Cardiac septum (tissue), 1 donor: ENCODE data around the gene CNNM4. TPM values are rescaled to one million over a fixed set of nuclear protein-coding genes. Genes with fewer than 3 reads are reported as not detected.

Source experiments
- DNase-seq: peaks from one replicate; pipeline ENCODE4 v3.0.0-alpha.2; 2020; ENCODE audit warnings: low spot score
- intact Hi-C: fragments of 100-400 bp; cut with DNase I; formaldehyde crosslinking; loops from one replicate; pipeline ENCODE4 v1.14.0; 2022
- long read RNA-seq: library from polyadenylated mRNA; unstranded; transcript quantifications from one replicate; pipeline ENCODE4 v2.0.0, GENCODE V29; 2021
- total RNA-seq: library from RNA; stranded (reverse); fragmentation: NEBNext Ultra II Directional; extraction: Animal tissue kit (Norgen Biotek cat#: 25700); gene quantifications from one replicate; pipeline ENCODE4 v1.2.1, GENCODE V29; 2021
- donor health status: DM: no; HTN: no; CAD: no.

CNNM4 gene
- 36.8 TPM for total RNA-seq
- long read RNA-seq, partial matches to known transcripts = 22 of 35 reads
- long read RNA-seq, other reads (novel, unspliced or antisense) = 13 of 35 reads

DNA sequence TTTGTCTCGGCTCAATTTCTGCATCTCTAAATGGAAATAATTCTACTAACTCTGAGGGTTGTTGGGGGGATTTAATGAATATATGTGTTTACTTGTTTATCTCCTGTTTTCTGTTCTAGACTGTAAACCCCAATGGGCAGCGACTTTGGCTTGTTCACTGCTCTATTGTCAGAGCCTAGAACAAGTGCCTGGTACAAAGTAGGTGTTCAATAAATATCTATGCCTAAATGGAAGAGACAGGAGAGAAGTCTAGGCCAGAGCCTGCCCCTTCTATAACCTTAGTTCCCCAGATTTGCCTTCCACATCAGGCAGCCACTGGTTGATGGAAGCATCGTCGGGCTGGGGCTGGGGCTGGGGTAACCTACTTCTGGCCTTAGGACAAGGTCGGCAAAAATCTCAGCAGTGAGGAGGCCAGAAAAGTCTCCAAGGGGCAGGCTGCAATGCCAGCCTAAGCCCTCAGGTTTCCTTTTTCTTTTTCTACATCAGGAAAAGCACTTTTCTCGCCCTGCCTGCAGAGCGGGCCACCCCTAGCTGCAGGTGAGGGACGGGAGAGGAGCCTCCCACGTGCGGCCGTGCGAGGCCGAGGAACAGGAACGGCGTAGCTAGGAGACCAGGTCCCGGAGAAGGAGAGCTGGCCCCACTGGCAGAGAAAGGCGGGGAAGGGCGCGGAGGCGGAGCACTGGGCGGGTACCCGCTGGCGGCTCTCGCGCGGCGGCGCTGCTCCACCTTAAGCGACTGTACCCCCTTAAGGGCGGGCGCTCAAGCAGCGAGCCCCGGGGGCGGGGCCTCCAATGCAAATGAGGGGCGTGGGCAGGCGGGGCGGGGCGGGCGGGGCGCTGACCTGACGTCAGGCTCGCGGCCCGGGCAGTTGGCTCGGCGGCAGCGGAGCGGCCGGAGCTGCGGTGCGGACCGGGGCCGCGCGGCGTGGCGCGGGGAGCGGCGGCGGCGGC is at the start of gene CNNM4:
CNNM4 (plus strand) TSS at position 867 of the 950 bp plus-strand sequence. CDS start 98 bp downstream, outside the sequence.
- intact Hi-C loops = loop anchor here (1.0 to 5.0 kb wide), 4 partner anchors 20 to 208 kb away; partner anchors contain the start of genes ANKRD39, KANSL3 and LMAN2L
- peak; percentile 97 for DNase-seq

DNA sequence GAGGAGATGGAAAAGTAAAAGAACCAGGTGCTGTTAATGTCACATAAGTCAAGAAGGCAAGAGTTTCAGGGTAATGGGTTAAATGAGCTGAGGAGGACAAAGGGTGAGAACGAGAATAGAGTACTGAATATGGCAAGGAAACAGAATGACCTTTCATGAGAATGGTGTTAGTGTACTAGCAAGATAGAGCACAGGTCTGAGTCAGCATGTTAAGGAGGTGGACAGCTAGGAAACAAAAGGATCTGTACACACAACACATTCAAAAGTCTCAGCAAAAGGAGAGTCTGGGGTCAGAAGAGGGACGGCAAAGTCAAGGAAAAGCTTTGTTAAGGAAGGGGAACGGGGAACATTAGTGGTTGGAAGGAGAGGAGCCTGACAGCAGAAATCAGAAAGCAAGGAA is 49.7 kb upstream of the CNNM4 start:
- no peak for DNase-seq
- intact Hi-C loops = no loop called here

DNA sequence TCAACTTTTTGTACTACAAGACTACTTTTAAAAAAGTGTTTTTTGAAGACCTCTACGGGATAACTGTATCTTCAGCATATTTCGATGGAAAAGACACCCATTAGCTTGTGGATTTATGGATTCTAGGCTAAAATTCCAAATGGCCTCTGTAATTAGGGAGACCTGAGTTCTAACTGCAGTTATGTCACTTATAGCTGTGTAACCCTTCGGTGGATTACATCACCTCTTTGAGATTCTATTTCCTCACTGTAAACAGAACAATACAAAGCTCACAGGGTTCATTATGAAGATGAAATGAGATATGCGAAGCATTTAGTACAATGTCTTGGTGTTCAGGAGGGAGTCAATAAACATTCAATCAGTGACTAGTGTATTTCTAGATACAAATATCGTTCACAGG is 45.0 kb upstream of the CNNM4 start:
- DNase-seq = no peak
- intact Hi-C loops = no loop called here

DNA sequence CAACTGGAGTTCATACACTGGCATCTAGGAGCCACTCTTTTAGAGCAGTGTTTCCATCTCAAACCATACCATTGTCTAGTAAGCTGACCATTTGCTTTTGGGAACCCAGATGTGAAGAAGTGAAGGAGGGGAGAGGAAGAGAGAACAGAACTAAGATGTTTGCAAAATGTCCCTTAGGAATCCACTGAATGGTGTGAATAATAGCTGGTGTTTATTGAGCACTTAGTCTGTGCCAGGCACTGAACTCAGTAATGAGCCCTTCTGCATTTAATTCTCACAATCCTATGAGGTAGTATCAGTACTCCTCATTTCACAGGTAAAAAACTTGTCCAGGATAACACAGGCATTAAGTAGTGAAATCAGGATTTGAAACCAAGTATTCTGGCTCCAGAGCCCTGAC is 44.3 kb upstream of the CNNM4 start:
- intact Hi-C loops = no loop called here
- no peak for DNase-seq

DNA sequence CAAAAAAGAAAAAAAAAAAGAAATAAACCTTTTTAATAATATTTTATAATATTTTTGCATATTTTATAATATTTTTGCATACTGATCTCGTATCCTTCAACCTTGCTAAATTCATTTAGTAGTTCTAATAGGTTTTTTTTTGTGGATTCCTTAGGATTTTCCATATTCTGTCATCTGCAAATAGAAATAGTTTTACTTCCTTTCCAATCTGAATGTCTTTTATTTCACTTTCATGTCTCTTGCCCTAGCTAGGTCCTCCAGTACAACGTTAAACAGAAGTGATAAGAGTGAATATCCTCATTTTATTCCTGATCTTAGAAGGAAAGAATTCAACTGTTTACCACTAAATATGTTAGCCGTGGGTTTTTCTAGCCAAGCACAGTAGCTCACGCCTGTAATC is 34.6 kb upstream of the CNNM4 start:
- intact Hi-C loops = no loop called here

DNA sequence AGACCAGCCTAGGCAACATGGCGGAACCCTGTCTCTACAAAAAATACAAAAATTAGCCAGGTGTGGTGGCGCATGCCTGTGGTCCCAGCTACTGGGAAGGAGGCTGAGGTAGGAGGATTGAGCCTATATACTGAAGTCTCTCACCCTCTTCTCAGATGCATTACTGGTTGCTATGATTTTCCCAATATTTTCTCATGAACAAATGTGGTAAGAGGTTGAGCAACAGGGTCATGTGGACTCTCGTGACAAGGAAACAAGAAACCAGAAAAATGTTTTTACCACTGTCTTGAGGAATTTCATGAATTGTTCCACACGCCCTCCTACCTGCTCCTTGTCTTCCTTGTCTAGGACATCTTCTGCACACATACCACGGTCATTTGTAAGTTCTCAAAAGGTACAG is 33.3 kb upstream of the CNNM4 start:
- no peak for DNase-seq
- intact Hi-C loops = no loop called here

More for the DNA sequence above, 34.6 kb upstream of the CNNM4 start:
- no peak for DNase-seq

DNA sequence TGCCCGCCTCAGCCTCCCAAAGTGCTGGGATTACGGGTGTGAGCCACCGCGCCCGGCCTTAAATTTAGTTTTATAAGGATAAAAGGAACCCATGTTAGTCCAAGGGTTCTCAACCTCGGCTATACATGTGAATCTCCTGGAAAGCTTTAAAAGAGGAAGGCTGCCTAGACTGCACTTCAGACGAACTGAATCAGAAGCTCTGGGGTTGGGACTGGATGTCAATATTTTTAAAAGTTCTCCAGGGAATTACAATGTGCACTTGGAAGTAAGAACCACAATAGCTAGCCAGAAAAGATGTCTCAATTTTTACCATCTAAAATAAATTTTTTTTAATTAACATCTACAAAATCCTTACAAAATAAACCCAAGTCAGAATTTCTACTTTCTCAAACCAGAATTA is 31.0 kb upstream of the CNNM4 start:
- intact Hi-C loops = no loop called here

DNA sequence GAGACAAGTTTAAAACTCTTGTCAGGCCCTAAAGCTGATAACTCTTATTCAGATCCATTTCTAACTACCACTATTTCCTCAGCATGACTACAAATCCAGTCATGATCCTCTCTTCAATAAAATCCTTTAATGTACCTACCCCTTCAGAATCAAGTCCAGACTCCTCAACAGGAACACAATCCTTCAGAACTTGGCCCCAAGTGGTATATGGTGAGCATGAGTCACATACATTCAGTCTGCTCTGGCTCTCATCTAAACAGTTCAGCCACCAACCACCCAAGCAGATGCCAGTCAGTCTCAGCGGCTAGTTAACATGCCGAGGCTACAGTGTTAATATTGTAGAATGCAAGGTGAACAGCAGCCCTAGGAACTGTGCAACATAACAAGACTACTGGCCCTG is 30.5 kb upstream of the CNNM4 start:
- intact Hi-C loops = no loop called here
- no peak for DNase-seq

More for the DNA sequence above, 31.0 kb upstream of the CNNM4 start:
- DNase-seq = no peak

DNA sequence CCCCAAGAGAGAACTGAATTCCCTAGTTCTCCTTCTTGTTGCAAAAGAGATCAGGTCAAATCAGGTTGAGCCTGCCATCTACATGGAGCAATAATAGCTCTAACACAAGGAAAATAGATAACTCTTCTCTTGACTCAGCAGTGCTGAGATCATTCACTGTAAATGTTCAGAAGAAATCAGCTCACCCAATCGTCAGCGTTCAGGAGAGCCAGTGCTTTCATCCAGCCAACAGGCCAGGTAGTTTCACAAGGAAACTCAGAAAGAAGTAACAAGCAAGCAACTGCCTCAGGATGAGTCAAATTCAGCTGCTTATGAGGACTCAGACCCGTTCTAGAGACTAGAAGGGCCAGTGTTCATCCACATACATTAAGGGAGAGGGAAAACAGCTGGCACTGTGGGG is 26.8 kb upstream of the CNNM4 start:
- DNase-seq = no peak
- intact Hi-C loops = no loop called here

DNA sequence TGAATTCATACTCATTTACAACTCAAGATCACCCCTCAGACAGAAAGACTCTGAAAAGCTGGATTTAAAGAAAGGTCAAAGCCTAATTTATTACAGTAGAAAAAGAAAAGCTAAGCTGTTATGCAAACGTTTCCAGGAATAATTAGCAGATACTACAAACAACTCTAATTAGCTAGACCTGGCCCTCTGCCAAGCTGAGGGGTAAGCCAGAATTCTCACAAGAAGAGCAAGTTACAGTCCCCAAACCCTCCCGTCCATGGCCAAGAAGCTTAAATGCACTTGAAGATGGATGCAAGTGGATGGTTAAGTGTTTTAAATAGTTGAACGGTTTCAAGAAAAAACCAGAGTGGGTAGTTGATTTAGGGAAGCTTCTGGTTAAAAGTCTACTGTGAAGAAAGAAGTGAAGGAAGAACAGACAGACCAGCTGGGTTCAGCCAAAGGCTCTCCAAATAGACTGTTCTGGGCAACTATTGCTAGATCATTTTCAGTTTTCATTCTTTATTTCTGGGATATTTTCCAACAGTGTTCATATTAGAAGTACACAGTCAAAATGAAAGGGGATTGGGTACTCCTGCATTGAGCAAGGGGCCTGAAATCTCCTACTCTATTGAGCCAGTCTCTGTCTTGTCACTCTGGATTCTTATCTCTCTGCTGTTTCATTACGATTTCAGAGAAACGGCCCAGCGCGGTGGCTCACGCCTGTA is 25.7 kb upstream of the CNNM4 start:
- intact Hi-C loops = loop anchor here (5.0 kb wide), 1 partner anchor 113 kb away; no protein-coding TSS in a partner anchor
- no peak for DNase-seq

DNA sequence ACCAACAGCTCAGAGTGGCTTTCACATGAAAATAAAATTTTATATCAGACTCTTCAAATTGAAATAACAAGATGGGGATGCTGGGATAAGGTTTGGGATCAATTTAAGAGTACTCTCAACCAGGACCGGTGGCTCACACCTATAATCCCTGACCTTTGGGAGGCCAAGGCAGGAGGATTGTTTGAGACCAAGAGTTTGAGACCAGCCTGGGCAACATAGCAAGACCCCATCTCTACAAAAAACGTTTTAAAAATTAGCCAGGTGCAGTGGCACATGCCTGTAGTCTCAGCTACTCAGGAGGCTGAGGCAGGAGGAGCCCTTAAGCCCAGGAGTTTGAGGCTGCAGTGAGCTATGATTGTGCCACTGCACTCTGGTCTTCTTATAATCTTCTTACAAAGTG is 23.5 kb upstream of the CNNM4 start:
- intact Hi-C loops = loop anchor here (5.0 kb wide), 1 partner anchor 115 kb away; no protein-coding TSS in a partner anchor
- no peak for DNase-seq

DNA sequence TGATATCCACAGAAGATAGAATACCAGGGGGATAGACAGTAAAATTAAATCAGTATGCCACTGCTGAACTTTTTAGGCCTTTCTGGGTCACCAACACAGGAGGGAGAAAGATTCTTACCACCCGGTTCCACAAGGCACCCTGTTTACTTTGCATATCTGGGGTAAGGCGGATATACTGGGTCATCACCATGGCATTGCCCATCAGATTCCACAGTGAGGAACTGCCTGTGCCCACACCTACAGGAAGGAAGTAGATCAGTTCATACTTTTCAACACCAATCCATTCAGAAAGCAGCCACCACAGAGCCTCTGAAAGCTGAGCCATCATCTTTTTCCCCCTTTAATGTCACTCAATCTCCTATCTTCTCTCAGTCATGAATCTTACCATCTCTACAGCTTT is 22.9 kb upstream of the CNNM4 start:
- intact Hi-C loops = loop anchor here (5.0 kb wide), 1 partner anchor 116 kb away; no protein-coding TSS in a partner anchor

DNA sequence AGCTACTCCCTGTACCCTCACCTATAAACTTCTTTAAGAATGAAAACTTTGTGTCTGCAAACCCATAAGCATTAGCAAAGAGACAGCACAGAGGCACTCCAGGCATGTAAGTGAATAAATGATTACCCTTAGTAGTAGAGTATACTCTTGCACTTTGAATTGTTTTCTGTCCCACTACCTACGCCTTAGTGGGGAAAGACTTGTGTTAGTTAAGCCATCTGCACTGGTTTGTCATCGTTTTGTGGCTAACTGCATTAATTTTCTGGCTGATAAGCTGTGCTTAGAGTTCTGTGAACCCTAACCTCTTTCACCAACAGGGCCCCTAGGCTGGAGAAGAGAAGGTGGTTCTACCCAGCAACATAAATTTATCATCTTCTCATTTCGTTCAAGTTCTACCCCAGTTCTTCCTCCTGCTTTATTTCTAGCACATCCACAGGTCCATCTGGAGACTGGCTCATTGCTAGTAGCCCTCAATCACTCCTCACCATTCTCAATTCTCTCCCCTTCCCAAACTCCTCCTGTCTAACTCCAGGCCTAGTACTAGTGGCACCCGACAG is 21.5 kb upstream of the CNNM4 start:
- intact Hi-C loops = loop anchor here (5.0 kb wide), 1 partner anchor 117 kb away; no protein-coding TSS in a partner anchor
- DNase-seq = no peak

More for the DNA sequence above, 22.9 kb upstream of the CNNM4 start:
- DNase-seq = no peak

DNA sequence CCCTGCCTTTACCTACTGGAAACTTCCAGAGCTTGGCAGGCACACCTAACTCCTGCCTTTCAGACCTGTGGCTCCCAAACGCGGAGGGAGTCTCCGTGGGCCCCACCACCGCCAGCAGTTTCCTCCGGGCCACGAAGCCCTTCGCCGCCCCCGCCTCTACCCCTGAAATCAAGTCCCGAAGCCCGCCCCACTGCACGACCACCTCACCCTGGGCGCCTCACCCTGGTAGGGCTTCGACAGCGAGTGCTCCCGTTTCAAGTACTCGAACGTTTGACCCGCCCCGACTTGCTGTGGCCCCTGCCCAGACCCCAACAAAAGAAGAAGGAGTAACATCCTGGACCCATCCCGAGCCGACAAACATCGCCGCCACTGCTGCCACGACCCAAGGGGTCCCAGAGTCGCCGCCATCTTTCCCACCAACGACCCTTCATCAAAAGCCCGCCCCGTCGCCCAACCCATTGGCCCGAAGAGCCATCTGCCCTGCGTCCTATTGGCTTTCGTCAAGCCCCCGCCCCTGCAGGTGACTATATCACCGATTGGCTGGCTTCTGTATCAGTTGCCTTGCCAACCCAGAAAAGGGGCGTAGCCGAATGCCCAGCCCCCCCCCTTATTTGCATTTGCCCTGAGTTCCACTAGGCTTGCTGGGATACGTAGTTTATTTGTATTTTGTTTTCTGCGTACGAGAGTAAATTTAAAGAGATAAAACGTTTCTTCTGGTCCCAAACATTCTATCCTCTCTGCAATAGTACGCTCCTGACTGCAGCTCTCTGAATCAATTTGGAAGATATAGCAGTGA is 20.9 kb upstream of the CNNM4 start, which contains the start of gene LMAN2L:
LMAN2L (minus strand) TSS at position 432 of the 796 bp plus-strand sequence; CDS start at position 408, 24 bp downstream.
- intact Hi-C loops = loop anchor here (1.0 to 5.0 kb wide), 3 partner anchors 20 to 118 kb away; partner anchors contain the start of genes CNNM4 and KANSL3
- DNase-seq = peak; percentile 97

DNA sequence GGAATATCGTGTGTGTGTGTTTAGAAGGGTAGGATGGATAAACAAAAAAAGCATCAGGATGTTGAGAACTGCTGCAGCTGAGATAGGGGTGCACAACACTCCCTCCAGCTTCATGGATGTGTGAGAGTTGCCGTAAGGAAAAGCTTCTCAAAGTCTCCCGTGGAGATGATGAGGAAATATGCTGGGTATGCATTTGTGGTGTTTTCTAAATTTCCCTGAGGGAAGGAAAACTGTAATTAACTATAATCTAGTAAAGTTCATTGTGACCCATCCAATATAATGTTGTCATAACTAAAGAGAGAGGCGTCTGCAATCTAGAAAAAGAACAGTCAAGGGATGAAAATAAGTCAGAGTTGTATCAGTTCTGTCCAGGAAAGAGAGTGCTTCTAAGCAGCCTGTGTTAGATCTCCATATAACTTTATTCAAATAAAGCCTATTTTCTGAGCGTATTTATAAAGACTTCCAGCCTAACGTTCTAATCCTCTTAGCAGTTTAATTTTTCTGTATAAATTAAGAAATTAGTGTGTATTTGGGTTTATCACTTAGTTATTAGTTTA is 13.6 kb upstream of the CNNM4 start:
- no peak for DNase-seq
- intact Hi-C loops = no loop called here

DNA sequence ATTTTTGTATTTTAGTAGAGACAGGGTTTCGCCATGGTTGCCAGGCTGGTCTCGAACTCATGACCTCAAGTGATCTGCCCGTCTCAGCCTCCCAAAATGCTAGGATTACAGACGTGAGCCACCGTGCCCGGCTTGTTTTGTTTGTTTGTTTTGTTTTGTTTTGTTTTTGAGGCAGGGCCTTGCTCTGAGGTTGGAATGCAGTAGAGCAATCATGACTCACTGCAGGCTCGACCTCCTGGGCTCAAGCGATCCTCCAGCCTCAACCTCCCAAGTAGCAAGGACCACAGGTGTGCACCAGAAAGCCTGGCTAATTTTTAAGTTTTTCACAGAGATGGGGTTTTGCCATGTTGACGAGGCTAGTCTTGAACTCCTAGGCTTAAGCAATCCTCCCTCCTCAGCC is 8.9 kb upstream of the CNNM4 start:
- no peak for DNase-seq
- intact Hi-C loops = no loop called here

DNA sequence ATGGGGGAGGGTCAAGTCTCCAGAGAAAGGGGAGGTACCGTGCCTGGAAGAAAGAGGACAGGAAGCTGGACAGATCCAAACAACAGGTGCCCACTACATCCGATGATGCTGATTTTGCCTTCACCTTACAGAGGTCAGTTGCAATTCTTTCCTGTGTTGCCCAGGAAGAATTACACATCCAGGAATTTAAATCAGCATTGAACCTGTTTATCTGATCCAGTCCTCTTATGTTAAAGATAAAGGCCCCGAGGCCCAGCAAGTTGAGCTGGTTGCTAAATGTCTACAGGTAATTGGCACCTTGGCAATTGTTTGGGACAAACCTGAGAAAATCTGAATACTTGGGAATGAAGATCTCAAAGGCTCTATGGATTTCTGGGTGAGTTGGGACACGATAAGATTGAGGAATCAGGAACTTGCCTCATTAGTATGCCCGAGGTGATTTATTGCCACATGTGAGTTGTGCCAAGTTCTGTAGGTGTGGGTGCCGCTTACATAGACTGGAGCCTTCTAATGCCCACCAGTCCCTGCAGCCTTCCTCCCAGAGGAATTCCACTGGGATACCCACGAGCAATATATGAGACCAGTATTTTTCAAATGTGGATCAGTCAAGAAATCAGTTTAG is 6.9 kb upstream of the CNNM4 start:
- intact Hi-C loops = no loop called here
- DNase-seq = no peak

DNA sequence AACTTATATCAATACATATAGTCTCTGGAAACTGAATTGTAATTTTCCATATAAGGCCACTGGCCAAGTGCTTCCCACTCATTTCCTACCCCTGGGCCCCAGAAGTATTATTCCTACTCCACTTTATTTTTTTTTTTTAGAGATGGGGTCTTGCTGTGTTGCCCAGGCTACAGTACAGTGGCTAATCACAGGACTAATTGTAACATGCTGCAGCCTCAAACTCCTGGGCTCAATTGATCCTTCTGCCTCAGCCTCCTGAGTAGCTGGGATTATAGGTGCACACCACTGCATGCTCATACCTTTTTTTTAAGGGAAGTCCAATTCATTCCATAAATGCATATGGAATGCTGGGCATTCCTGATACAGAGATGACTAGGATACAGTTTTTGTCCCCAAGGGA is 6.4 kb upstream of the CNNM4 start:
- no peak for DNase-seq
- intact Hi-C loops = no loop called here
